ENCODE data around the gene SELENBP1. TPM values are rescaled to one million over a fixed set of nuclear protein-coding genes. Genes with fewer than 3 reads are reported as not detected.

SELENBP1 gene
- total and polyA plus RNA-seq, 2 of the 13 experiments (the other 11 are each of a cell fraction or from before 2014, with no cell fraction given), result 27.8 to 29.0 TPM

DNA sequence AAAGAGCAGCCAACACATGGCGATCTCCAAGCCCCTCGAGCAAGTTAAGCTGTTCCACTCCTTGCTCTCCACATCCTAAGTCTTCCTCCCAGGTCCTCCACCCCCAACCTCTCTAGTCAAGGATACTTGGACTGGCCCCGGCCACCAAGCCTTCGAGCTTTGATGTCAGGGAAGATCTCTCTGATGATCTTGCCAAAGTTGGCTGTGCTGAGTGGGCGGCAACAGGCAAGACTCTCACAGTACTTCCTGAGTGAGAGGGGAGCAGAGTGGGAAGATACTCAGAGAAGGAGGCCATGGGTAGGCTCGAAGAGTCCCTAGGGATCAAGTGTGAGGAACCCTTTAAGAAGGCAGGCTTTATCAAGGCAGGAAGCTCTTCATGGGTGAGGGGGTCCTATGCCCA lies 28.2 kb downstream of the SELENBP1 start (continued):
- TF ChIP-seq, protein P1, sequence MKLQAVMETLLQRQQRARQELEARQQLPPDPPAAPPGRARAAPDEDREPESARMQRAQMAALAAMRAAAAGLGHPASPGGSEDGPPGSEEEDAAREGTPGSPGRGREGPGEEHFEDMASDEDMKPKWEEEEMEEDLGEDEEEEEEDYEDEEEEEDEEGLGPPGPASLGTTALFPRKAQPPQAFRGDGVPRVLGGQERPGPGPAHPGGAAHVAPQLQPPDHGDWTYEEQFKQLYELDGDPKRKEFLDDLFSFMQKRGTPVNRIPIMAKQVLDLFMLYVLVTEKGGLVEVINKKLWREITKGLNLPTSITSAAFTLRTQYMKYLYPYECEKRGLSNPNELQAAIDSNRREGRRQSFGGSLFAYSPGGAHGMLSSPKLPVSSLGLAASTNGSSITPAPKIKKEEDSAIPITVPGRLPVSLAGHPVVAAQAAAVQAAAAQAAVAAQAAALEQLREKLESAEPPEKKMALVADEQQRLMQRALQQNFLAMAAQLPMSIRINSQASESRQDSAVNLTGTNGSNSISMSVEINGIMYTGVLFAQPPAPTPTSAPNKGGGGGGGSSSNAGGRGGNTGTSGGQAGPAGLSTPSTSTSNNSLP (IDR thresholded peaks at IDR 0.05; ENCODE audit: low read depth, low read length), result no peak
- no peak for TF ChIP-seq MAFG (CRISPR knock-in tag; IDR thresholded peaks at IDR 0.05)
- TF ChIP-seq CSRNP1 (CRISPR knock-in tag; IDR thresholded peaks at IDR 0.05), result no peak
- TF ChIP-seq TOE1 (CRISPR knock-in tag; IDR thresholded peaks at IDR 0.05), result no peak
- no peak for TF ChIP-seq ZNF75D (CRISPR knock-in tag; IDR thresholded peaks at IDR 0.05; ENCODE audit: borderline replicate concordance)
- TF ChIP-seq, protein P2, sequence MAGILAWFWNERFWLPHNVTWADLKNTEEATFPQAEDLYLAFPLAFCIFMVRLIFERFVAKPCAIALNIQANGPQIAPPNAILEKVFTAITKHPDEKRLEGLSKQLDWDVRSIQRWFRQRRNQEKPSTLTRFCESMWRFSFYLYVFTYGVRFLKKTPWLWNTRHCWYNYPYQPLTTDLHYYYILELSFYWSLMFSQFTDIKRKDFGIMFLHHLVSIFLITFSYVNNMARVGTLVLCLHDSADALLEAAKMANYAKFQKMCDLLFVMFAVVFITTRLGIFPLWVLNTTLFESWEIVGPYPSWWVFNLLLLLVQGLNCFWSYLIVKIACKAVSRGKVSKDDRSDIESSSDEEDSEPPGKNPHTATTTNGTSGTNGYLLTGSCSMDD (CRISPR knock-in tag; IDR thresholded peaks at IDR 0.05), result no peak
- no peak for TF ChIP-seq CENPX (CRISPR knock-in tag; IDR thresholded peaks at IDR 0.05)

DNA sequence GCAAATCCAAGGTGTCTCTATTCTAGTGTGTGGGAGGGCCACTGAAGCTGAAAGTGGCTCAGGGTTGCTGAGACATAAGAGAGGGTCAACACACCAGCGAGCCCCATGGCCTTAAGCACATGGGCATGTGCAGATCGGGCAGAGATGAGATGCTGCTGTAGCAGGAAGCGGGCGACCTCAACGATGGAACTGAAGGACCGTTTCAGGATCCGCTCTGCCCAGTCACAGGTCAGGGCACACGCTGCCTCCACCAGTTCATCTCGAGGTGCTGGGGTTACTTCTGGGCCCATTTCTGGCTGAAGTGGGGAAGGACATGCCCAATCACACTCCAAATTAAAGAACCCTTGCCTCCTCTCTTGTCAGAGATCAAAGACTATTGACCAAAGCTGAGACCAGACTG lies 28.9 kb downstream of the SELENBP1 start:
- Histone ChIP-seq H3K27me3 (ENCODE audit: control insufficient read depth in 1 of 2, insufficient read depth in 2 of 2, low read length in 2 of 2) (no peaks in the 10 kb centered on the region), H3K9me3 (ENCODE audit: low read length) (no peaks in the 10 kb centered on the region), H4K20me1 (ENCODE audit: insufficient read depth, low read length) (no peaks in the 10 kb centered on the region), H3K4me3 (replicated peaks in 1 of 3; ENCODE audit: insufficient read depth in 1 of 3, low read depth in 2 of 3, low read length in 3 of 3) (no peak overlapping the region), H3K36me3 (replicated peaks in 1 of 2; ENCODE audit: control insufficient read depth in 1 of 2, insufficient read depth in 2 of 2, low read length in 2 of 2) (peaks cover 7 to 24% of the 10 kb centered on the region in 2 experiments; a peak in 3 of 5 replicates), H3K4me1 (ENCODE audit: insufficient read depth, low read length) (peaks cover 19% of the 10 kb centered on the region), H3K79me2 (ENCODE audit: insufficient read depth, low read length) (no peaks in the 10 kb centered on the region), H2AFZ (ENCODE audit: low read length) (no peak overlapping the region), H3K9ac (ENCODE audit: insufficient read depth, low read depth, low read length) (no peak overlapping the region), H3K27ac (ENCODE audit: extremely low read length, insufficient read depth, low read length) (no peak overlapping the region), H3K4me2 (ENCODE audit: low read depth, low read length) (no peak overlapping the region)
- no peak for FAIRE-seq
- ChIA-PET POLR2A (no interaction called here), CTCF (ENCODE audit: low intra/inter-chr PET ratio, low total read pairs) (no interaction called here)
- no TSS peak for BruUV-seq (replicated peaks)
- ATAC-seq, result no peak
- in situ Hi-C loops (cut with HindIII; ENCODE audit: extremely low pct_ligation_motif_present, low pct_unique_long_range_greater_than_20kb), result loop anchor here (5.0 kb wide), 1 partner anchor 41 kb away; no protein-coding TSS in a partner anchor
- WGBS (ENCODE audit: low lambda C conversion rate), result 90% methylated on average over 8 of the region's 9 CpGs
- intact Hi-C loops (cut with micrococcal nuclease; ENCODE audit: unreplicated experiment), result no loop called here
- no peak for DNase-seq (ENCODE audit: low spot score)
- TF ChIP-seq KLF16 (CRISPR knock-in tag; IDR thresholded peaks at IDR 0.05) (no peak), BORCS8-MEF2B (CRISPR knock-in tag; IDR thresholded peaks at IDR 0.05) (no peak), ZUFSP (CRISPR knock-in tag; IDR thresholded peaks at IDR 0.05; ENCODE audit: borderline replicate concordance) (no peak), ZSCAN31 (CRISPR knock-in tag; IDR thresholded peaks at IDR 0.05; ENCODE audit: low read depth) (no peak), AKAP8 (CRISPR knock-in tag; IDR thresholded peaks at IDR 0.05) (no peak), ESRRA (CRISPR knock-in tag; IDR thresholded peaks at IDR 0.05; ENCODE audit: low read depth) (no peak), HIVEP1 (CRISPR knock-in tag; IDR thresholded peaks at IDR 0.05) (no peak), ATF1 (CRISPR knock-in tag; IDR thresholded peaks at IDR 0.05) (no peak), TOE1 (CRISPR knock-in tag; IDR thresholded peaks at IDR 0.05) (no peak), ZNF605 (CRISPR knock-in tag; IDR thresholded peaks at IDR 0.05) (no peak), ZNF3 (CRISPR knock-in tag; IDR thresholded peaks at IDR 0.05) (no peak)
